ENCODE results near the gene ANKRD63. TPM values are rescaled to one million over a fixed set of nuclear protein-coding genes. Genes with fewer than 3 reads are reported as not detected.

Gene ANKRD63
- total RNA-seq, 2 donors from 2014 or later, result 0.44 to 1.3 TPM

DNA sequence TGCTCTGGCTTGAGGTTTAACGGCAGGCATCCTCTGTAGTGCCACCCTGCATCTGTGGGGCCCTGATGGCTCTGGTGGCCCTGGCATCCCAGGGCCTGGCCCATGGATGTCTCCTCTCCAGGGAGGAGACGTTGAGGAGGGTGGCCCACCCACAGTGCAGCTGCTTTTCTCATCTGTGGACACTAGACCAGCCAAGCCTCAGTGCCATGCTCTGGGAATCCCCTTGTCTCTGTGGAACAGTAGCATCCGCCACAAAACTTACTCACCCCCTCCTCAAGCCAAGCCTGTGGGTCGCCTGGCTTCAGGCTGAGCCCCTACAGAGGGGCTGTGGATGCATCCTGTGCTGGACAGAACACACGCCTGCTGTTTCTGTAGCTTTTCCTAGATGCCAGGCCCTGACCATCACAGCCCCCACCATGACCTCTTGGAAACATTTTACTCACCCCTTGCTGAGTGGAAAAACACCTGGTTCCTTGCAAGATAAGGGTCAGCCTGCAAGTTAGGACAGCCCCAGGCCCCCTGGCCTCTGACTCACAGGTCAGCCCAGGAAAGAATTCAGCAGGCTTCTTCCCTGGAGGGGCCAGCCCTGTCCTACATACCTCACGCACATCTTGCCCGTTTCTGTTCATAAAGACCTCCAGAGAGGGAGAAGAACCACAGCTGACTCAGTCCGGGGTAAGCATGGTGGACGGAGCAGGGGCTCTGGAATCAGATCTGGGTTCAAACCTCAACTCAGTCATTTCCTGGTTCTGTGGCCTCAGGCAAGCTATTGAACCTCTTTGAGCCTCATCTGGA is 25.0 kb downstream of the ANKRD63 start:
- H3K4me1 ChIP-seq, result peaks cover 0 to 12% of the 10 kb centered on the region in 2 donors
- no peak overlapping the region for H3K27ac ChIP-seq
- TF ChIP-seq CTCF (IDR thresholded peaks at IDR 0.05), result no peak
- DNase-seq (ENCODE audit: low spot score), result no peak
- H3K9me3 ChIP-seq, result no peaks in the 10 kb centered on the region
- H3K4me3 ChIP-seq, result no peak overlapping the region
- H3K36me3 ChIP-seq, result no peaks in the 10 kb centered on the region
- no peaks in the 10 kb centered on the region for H3K27me3 ChIP-seq

- Histone ChIP-seq H3K27ac (no peak overlapping the region), H3K9me3 (no peaks in the 10 kb centered on the region), H3K4me3 (no peak overlapping the region), H3K36me3 (no peaks in the 10 kb centered on the region), H3K4me1 (peaks cover 0 to 23% of the 10 kb centered on the region in 2 donors), H3K27me3 (no peaks in the 10 kb centered on the region)
- no peak for TF ChIP-seq CTCF (IDR thresholded peaks at IDR 0.05)
- no peak for DNase-seq (ENCODE audit: low spot score)
Observed at GRCh38 chr15:40256638-40257235, 26.1 kb downstream of the ANKRD63 start.

DNA sequence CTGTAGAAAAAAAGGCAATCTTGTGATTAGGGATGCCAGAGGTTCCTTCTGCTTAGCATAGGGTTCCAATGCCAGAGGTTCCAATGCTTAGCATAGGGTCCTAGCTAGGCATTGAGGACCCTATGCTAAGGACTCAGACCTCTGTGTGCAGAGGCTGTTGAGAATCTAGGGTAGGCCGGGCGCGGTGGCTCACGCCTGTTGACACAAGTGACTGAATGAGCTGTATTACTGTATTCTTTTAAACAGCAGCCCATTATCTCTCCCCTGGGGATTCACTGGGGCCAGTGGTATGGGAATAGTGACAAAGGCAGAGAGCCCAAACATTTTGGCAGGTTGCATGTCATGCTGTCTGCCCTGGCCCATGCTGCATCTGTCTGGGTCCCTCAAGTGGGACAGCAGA is 27.8 kb downstream of the ANKRD63 start:
- H3K27ac ChIP-seq, result no peak overlapping the region
- no peaks in the 10 kb centered on the region for H3K27me3 ChIP-seq
- DNase-seq (ENCODE audit: low spot score), result no peak
- H3K36me3 ChIP-seq, result no peaks in the 10 kb centered on the region
- no peak overlapping the region for H3K4me3 ChIP-seq
- H3K9me3 ChIP-seq, result no peaks in the 10 kb centered on the region
- H3K4me1 ChIP-seq, result peaks cover 0 to 35% of the 10 kb centered on the region in 2 donors
- TF ChIP-seq CTCF (IDR thresholded peaks at IDR 0.05), result no peak

- DNase-seq (ENCODE audit: low spot score), result no peak
- no peaks in the 10 kb centered on the region for H3K27me3 ChIP-seq
- H3K27ac ChIP-seq, result no peak overlapping the region
- H3K4me3 ChIP-seq, result no peak overlapping the region
- no peaks in the 10 kb centered on the region for H3K36me3 ChIP-seq
- TF ChIP-seq CTCF (IDR thresholded peaks at IDR 0.05), result no peak
- peaks cover 0 to 40% of the 10 kb centered on the region in 2 donors for H3K4me1 ChIP-seq
- H3K9me3 ChIP-seq, result no peaks in the 10 kb centered on the region
Observed at GRCh38 chr15:40254452-40254851, 28.4 kb downstream of the ANKRD63 start.

GRCh38 chr15:40253167-40253790 is 29.6 kb downstream of the ANKRD63 start:
- Histone ChIP-seq H3K27ac (peak overlapping the region; percentile 67 to 72), H3K4me3 (peak overlapping the region; percentile 45 to 67), H3K36me3 (no peaks in the 10 kb centered on the region), H3K4me1 (peaks cover 0 to 47% of the 10 kb centered on the region in 2 donors), H3K9me3 (no peaks in the 10 kb centered on the region), H3K27me3 (no peaks in the 10 kb centered on the region)
- DNase-seq (ENCODE audit: low spot score), result no peak
- TF ChIP-seq CTCF (IDR thresholded peaks at IDR 0.05), result no peak

Measured in right atrium auricular region (tissue), 2 donors.